Chondrocyte (in vitro differentiated cells): ENCODE results near the gene NHLRC4. TPM values are rescaled to one million over a fixed set of nuclear protein-coding genes. Genes with fewer than 3 reads are reported as not detected.
"Not testable (repeated sequence)": the region's sequence is repeated elsewhere in the genome, so short reads cannot be mapped to it uniquely, and the experiment has no call there.

Source experiments
- DNase-seq: peaks from one replicate; pipeline ENCODE4 v3.0.0; 2021; ENCODE audit warnings: mixed read lengths, low spot score
- H3K27ac Mint-ChIP-seq: one replicate; pipeline ENCODE4 v1.8.0; 2021; ENCODE audit warnings: mild to moderate bottlenecking, moderate library complexity, mixed read lengths; ENCODE audit not compliant: unreplicated experiment
- H3K27me3 Mint-ChIP-seq: 2 replicates; pipeline ENCODE4 v1.8.0; 2021; ENCODE audit warnings: low read depth, mixed read lengths
- H3K36me3 Mint-ChIP-seq: 2 replicates; pipeline ENCODE4 v1.8.0; 2021; ENCODE audit warnings: low read depth, mixed read lengths
- H3K4me1 Mint-ChIP-seq: 2 replicates; pipeline ENCODE4 v1.8.0; 2021; ENCODE audit warnings: low read depth, mild to moderate bottlenecking, mixed read lengths
- H3K4me3 Mint-ChIP-seq: one replicate; pipeline ENCODE4 v1.8.0; 2021; ENCODE audit warnings: mild to moderate bottlenecking, moderate library complexity, mixed read lengths; ENCODE audit not compliant: unreplicated experiment
- H3K9me3 Mint-ChIP-seq: 2 replicates; pipeline ENCODE4 v1.8.0; 2021; ENCODE audit warnings: low read depth, mixed read lengths
- CTCF ChIP-seq: fragments of 200-600 bp; sonication (generic); IDR thresholded peaks from 2 replicates; pipeline ENCODE4 v1.5.0; 2021; ENCODE audit warnings: antibody characterized with exemption, mild to moderate bottlenecking, moderate library complexity
- total RNA-seq: library from RNA; stranded (reverse); gene quantifications from 3 replicates; pipeline ENCODE4 v1.2.1, GENCODE V29; 2021

NHLRC4 gene
- total RNA-seq, 1 donor from 2014 or later: not detected

GRCh38 chr16:593807-594206, 27.0 kb downstream of the NHLRC4 start:
- peaks cover 7% of the 10 kb centered on the region for H3K36me3 Mint-ChIP-seq
- peaks cover 18% of the 10 kb centered on the region for H3K4me1 Mint-ChIP-seq
- H3K9me3 Mint-ChIP-seq: no peaks in the 10 kb centered on the region
- H3K4me3 Mint-ChIP-seq: no peak overlapping the region
- DNase-seq: no peak
- no peak overlapping the region for H3K27ac Mint-ChIP-seq
- no peaks in the 10 kb centered on the region for H3K27me3 Mint-ChIP-seq
- TF ChIP-seq CTCF: no peak

- Mint-ChIP-seq H3K36me3 (peaks cover 7% of the 10 kb centered on the region), H3K27ac (no peak overlapping the region), H3K4me1 (peaks cover 18% of the 10 kb centered on the region), H3K4me3 (no peak overlapping the region), H3K9me3 (no peaks in the 10 kb centered on the region), H3K27me3 (no peaks in the 10 kb centered on the region)
- no peak for DNase-seq
- TF ChIP-seq CTCF: no peak
Measured at GRCh38 chr16:595094-595528, 28.3 kb downstream of the NHLRC4 start.

GRCh38 chr16:595942-596735, 29.3 kb downstream of the NHLRC4 start:
- Mint-ChIP-seq H3K9me3 (no peaks in the 10 kb centered on the region), H3K36me3 (peaks cover 7% of the 10 kb centered on the region), H3K4me1 (peaks cover 11% of the 10 kb centered on the region), H3K27me3 (no peaks in the 10 kb centered on the region), H3K4me3 (no peak overlapping the region), H3K27ac (no peak overlapping the region)
- no peak for DNase-seq
- TF ChIP-seq CTCF: no peak

- Mint-ChIP-seq H3K27ac (no peak overlapping the region), H3K36me3 (peaks cover 7% of the 10 kb centered on the region), H3K4me3 (no peak overlapping the region), H3K27me3 (no peaks in the 10 kb centered on the region), H3K4me1 (peaks cover 5% of the 10 kb centered on the region), H3K9me3 (no peaks in the 10 kb centered on the region)
- TF ChIP-seq CTCF: no peak
- DNase-seq: no peak
Measured at GRCh38 chr16:596736-597060, 29.9 kb downstream of the NHLRC4 start.

GRCh38 chr16:597655-598054, 30.9 kb downstream of the NHLRC4 start:
- not testable (repeated sequence) for H3K9me3 Mint-ChIP-seq, H3K27ac Mint-ChIP-seq, H3K36me3 Mint-ChIP-seq

More at GRCh38 chr16:597655-598054, 30.9 kb downstream of the NHLRC4 start:
- not testable (repeated sequence) for DNase-seq, H3K4me1 Mint-ChIP-seq, H3K27me3 Mint-ChIP-seq, H3K4me3 Mint-ChIP-seq
